HCT116 (cell line): ENCODE results near the gene TNXB. TPM values are rescaled to one million over a fixed set of nuclear protein-coding genes. Genes with fewer than 3 reads are reported as not detected.

Source experiments
- ATAC-seq: fragments of 200-7000 bp; cut with Tn5 transposase; 2 replicates; pipeline ENCODE4 v1.9.1; 2020; ENCODE audit warnings: mild to moderate bottlenecking, moderate library complexity
- BruUV-seq: library from RNA; stranded (reverse); fragments of 400-500 nt; replicated peaks from 2 replicates; lab custom pipeline; 2021; lab: Mats Ljungman, UMichigan
- CTCF ChIA-PET: fragments of 300-600 bp; sonication (Branson Sonifier 250); formaldehyde crosslinking; loops from one replicate; lab custom pipeline; 2021; ENCODE audit warnings: antibody characterized with exemption; lab: Charles Lee
- POLR2A ChIA-PET: fragments of 300-600, 350-600 bp; sonication (Branson Sonifier 250); formaldehyde crosslinking; loops from one replicate; lab custom pipeline; 2021; ENCODE audit warnings: antibody characterized with exemption; lab: Charles Lee
- RAD21 ChIA-PET, 2 experiments: fragments of 300-600 bp; sonication (Branson Sonifier 250); formaldehyde crosslinking; loops; one replicate each; lab custom pipeline; 2023; ENCODE audit warnings: low total read pairs in 2 of 2; ENCODE audit not compliant: uncharacterized antibody in 2 of 2, unreplicated experiment in 2 of 2, low non-redundant PET in 1 of 2; lab: Charles Lee
- DNase-seq: peaks from one replicate; pipeline ENCODE4 v3.0.0-alpha.2; 2010; ENCODE audit warnings: low read depth, low spot score
- H2AFZ ChIP-seq: fragments of 200-600 bp; shearing (Covaris generic), sonication (generic); 2 replicates; pipeline ENCODE4 v1.6.1; 2017; ENCODE audit warnings: low read depth, mixed run types, mixed read lengths, antibody characterized with exemption, low read length; ENCODE audit not compliant: poor library complexity, severe bottlenecking
- H3K27ac ChIP-seq: 2 replicates; pipeline ENCODE4 v1.5.1; 2012; ENCODE audit warnings: low read depth, low read length
- H3K27me3 ChIP-seq: fragments of 200-600 bp; sonication (generic); 2 replicates; pipeline ENCODE4 v1.6.1; 2016; ENCODE audit warnings: mixed run types, low read length, mixed read lengths; ENCODE audit not compliant: insufficient read depth
- H3K36me3 ChIP-seq, 2 experiments: fragments of 200-500 bp in 1 of 2; fragments of 200-600 bp in 1 of 2; sonication (Bioruptor generic) in 1 of 2; sonication (generic) in 1 of 2; 2 replicates each; pipeline versions ENCODE4 v1.5.1 to v1.6.1; 2014 to 2016; ENCODE audit warnings: low read length in 2 of 2, inconsistent platforms in 1 of 2, mixed read lengths in 1 of 2, mixed run types in 1 of 2; ENCODE audit not compliant: insufficient read depth in 2 of 2, control insufficient read depth in 1 of 2
- H3K4me1 ChIP-seq, 2 experiments: fragments of 200-600 bp in 1 of 2; sonication (generic) in 1 of 2; 2 replicates each; pipeline versions ENCODE4 v1.5.1 to v1.6.1; 2012 to 2017; ENCODE audit warnings: low read length in 2 of 2, inconsistent platforms in 1 of 2, mild to moderate bottlenecking in 1 of 2, mixed read lengths in 1 of 2, mixed run types in 1 of 2, moderate library complexity in 1 of 2; ENCODE audit not compliant: insufficient read depth in 2 of 2, control insufficient read depth in 1 of 2
- H3K4me2 ChIP-seq: fragments of 200-600 bp; sonication (generic); 2 replicates; pipeline ENCODE4 v1.6.1; 2017; ENCODE audit warnings: mixed run types, low read length, mixed read lengths
- H3K4me3 ChIP-seq, 2 experiments: fragments of 200-600 bp in 1 of 2; sonication (generic) in 1 of 2; replicated peaks in 1 of 2; 2 replicates each; pipeline ENCODE4 v1.5.1; 2011 to 2016; ENCODE audit warnings: low read length in 2 of 2, control low read depth in 1 of 2, low read depth in 1 of 2, mild to moderate bottlenecking in 1 of 2, mixed read lengths in 1 of 2, mixed run types in 1 of 2
- H3K79me2 ChIP-seq: fragments of 200-600 bp; sonication (generic); 2 replicates; pipeline ENCODE4 v1.6.1; 2017; ENCODE audit warnings: mild to moderate bottlenecking, mixed run types, low read length, moderate library complexity, mixed read lengths; ENCODE audit not compliant: insufficient read depth
- H3K9ac ChIP-seq: fragments of 200-600 bp; sonication (generic); 2 replicates; pipeline ENCODE4 v1.6.1; 2016; ENCODE audit warnings: low read length, mixed read lengths
- H3K9me2 ChIP-seq: fragments of 200-600 bp; sonication (generic), shearing (Covaris generic); 2 replicates; pipeline ENCODE4 v1.6.1; 2017; ENCODE audit warnings: mixed run types, mild to moderate bottlenecking, moderate library complexity; ENCODE audit not compliant: insufficient read depth
- H3K9me3 ChIP-seq, 2 experiments: fragments of 200-500 bp in 1 of 2; fragments of 200-600 bp in 1 of 2; sonication (Bioruptor generic) in 1 of 2; sonication (generic) in 1 of 2; 2 replicates each; pipeline ENCODE4 v1.6.1; 2014 to 2017; ENCODE audit warnings: low read length in 2 of 2, mixed read lengths in 2 of 2, inconsistent platforms in 1 of 2, low read depth in 1 of 2, mild to moderate bottlenecking in 1 of 2, mixed run types in 1 of 2, moderate library complexity in 1 of 2; ENCODE audit not compliant: control insufficient read depth in 1 of 2, insufficient read depth in 1 of 2
- H4K20me1 ChIP-seq: fragments of 200-600 bp; sonication (generic), shearing (Covaris generic); 2 replicates; pipeline ENCODE4 v1.6.1; 2017; ENCODE audit warnings: mixed run types, mild to moderate bottlenecking, moderate library complexity; ENCODE audit not compliant: insufficient read depth
- ATF3 ChIP-seq: IDR thresholded peaks from 2 replicates; pipeline ENCODE4 v1.6.1; 2012
- CBX3 ChIP-seq: IDR thresholded peaks from 2 replicates; pipeline ENCODE4 v1.6.1; 2012; ENCODE audit warnings: low read depth
- CEBPB ChIP-seq: IDR thresholded peaks from 2 replicates; pipeline ENCODE4 v1.6.1; 2012; ENCODE audit warnings: low read depth
- ELF1 ChIP-seq: IDR thresholded peaks from 2 replicates; pipeline ENCODE4 v1.6.1; 2012; ENCODE audit warnings: low read depth, borderline replicate concordance
- EZH2 ChIP-seq: fragments of 200-600 bp; sonication (generic); IDR thresholded peaks from 2 replicates; pipeline ENCODE4 v1.6.1; 2017; ENCODE audit warnings: antibody characterized with exemption, mixed run types
- EZH2phosphoT487 ChIP-seq: fragments of 200-600 bp; IDR thresholded peaks from 2 replicates; pipeline ENCODE4 v1.6.1; 2018; ENCODE audit warnings: antibody characterized with exemption, borderline replicate concordance
- FOSL1 ChIP-seq: IDR thresholded peaks from 2 replicates; pipeline ENCODE4 v1.6.1; 2012; ENCODE audit warnings: low read depth
- MAX ChIP-seq: IDR thresholded peaks from 2 replicates; pipeline ENCODE4 v1.6.1; 2012
- POLR2A ChIP-seq: IDR thresholded peaks from 2 replicates; pipeline ENCODE4 v1.7.0; 2011; ENCODE audit warnings: borderline replicate concordance; ENCODE audit not compliant: insufficient read depth, insufficient read length; ENCODE audit errors: extremely low read depth
- POLR2AphosphoS5 ChIP-seq: IDR thresholded peaks from 2 replicates; pipeline ENCODE4 v1.6.1; 2011; ENCODE audit warnings: mild to moderate bottlenecking, low read depth, low read length, moderate library complexity
- RAD21 ChIP-seq: IDR thresholded peaks from 2 replicates; pipeline ENCODE4 v1.6.1; 2012; ENCODE audit warnings: low read depth, mild to moderate bottlenecking
- SIN3A ChIP-seq: IDR thresholded peaks from 2 replicates; pipeline ENCODE4 v1.6.1; 2012; ENCODE audit warnings: low read depth
- SP1 ChIP-seq: IDR thresholded peaks from 2 replicates; pipeline ENCODE4 v1.6.1; 2012; ENCODE audit warnings: low read depth
- SRF ChIP-seq: IDR thresholded peaks from 2 replicates; pipeline ENCODE4 v1.6.1; 2012; ENCODE audit warnings: low read depth
- YY1 ChIP-seq: IDR thresholded peaks from 2 replicates; pipeline ENCODE4 v1.6.1; 2011; ENCODE audit warnings: low read length, low read depth, moderate library complexity, mild to moderate bottlenecking; ENCODE audit not compliant: insufficient replicate concordance; ENCODE audit errors: extremely low read depth
- ZFX ChIP-seq: fragments of 450-650 bp; IDR thresholded peaks from 2 replicates; pipeline ENCODE4 v1.6.1; 2017
- ZNF274 ChIP-seq: fragments of 200-500 bp; sonication (Bioruptor generic); IDR thresholded peaks from 2 replicates; pipeline ENCODE4 v1.6.1; 2014; ENCODE audit warnings: mild to moderate bottlenecking, low read depth, low read length, inconsistent platforms
- intact Hi-C: fragments of 100-400 bp; cut with micrococcal nuclease; formaldehyde crosslinking; loops from 2 replicates; pipeline ENCODE4 v1.10.0; 2022
- total RNA-seq: library from RNA; stranded (reverse); gene quantifications from one replicate; pipeline ENCODE4 v1.2.1, GENCODE V29; 2021; ENCODE audit not compliant: unreplicated experiment
- TF ChIP-seq, protein P1 (sequence below), 3 experiments: fragments of 200-600 bp in 1 of 3; sonication (generic) in 1 of 3; IDR thresholded peaks in 2 of 3; conservative IDR thresholded peaks in 1 of 3; 2 replicates each; pipeline ENCODE4 v1.5.1; 2012 to 2017; ENCODE audit warnings: low read depth in 2 of 3, low read length in 2 of 3, antibody characterized with exemption in 1 of 3, borderline replicate concordance in 1 of 3, control low read depth in 1 of 3, mild to moderate bottlenecking in 1 of 3, mixed read lengths in 1 of 3, mixed run types in 1 of 3, moderate library complexity in 1 of 3; ENCODE audit not compliant: insufficient read depth in 1 of 3
- TF ChIP-seq, protein P2 (sequence below): IDR thresholded peaks from 2 replicates; pipeline ENCODE4 v1.6.1; 2012; ENCODE audit warnings: low read depth

The TNXB gene
- total RNA-seq, 1 experiment from 2014 or later = 8.5 TPM

DNA sequence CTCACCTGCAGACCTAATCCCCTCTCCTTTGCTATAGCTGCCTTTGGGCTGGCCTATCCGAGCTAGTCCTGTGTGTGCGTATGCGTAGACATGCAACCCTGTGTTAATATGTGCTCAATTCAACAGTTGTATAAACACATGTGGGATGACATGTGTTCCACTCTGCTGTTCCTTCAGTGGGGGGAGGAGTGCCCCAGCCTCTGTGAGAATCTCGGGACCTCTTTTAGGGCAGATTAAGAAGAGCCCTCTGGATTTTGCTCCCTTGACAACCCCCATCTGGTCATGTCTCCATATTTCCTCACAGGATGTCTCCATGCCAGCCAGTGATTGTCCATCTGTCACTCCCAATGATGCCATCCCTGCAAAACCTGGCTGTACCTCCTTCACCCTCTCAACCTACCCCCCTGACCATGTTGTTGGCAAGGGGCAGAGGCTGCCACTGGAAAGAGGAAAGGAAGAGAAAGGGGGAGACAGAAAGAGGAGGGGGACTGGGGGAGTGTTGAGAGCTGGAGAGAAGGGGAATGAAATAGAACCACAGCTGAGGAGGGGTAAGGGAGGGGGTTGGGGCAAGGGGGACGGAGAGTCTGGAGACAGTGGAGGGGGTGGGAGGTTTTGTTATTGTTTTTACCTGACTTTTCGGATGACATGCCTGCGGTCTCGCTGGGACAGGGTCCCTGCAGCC lies 42.2 kb upstream of the TNXB start (continued):
- TF ChIP-seq YY1 = no peak

- intact Hi-C loops = no loop called here
- no peak overlapping the region for H3K27ac ChIP-seq
- H4K20me1 ChIP-seq = no peaks in the 10 kb centered on the region
- CTCF ChIA-PET = no interaction called here
- TF ChIP-seq ELF1 = no peak
- no peak for TF ChIP-seq POLR2AphosphoS5
- TF ChIP-seq MAX = no peak
- TF ChIP-seq CEBPB = no peak
- no peak for TF ChIP-seq POLR2A
- TF ChIP-seq SIN3A = no peak
- TF ChIP-seq RAD21 = no peak
- TF ChIP-seq CBX3 = no peak
- no peak for TF ChIP-seq EZH2
- no peak for TF ChIP-seq ATF3
- no peak for TF ChIP-seq ZFX
- TF ChIP-seq EZH2phosphoT487 = no peak
- no peak for TF ChIP-seq YY1
- TF ChIP-seq FOSL1 = no peak
- no peak for TF ChIP-seq ZNF274
- TF ChIP-seq, protein P1, sequence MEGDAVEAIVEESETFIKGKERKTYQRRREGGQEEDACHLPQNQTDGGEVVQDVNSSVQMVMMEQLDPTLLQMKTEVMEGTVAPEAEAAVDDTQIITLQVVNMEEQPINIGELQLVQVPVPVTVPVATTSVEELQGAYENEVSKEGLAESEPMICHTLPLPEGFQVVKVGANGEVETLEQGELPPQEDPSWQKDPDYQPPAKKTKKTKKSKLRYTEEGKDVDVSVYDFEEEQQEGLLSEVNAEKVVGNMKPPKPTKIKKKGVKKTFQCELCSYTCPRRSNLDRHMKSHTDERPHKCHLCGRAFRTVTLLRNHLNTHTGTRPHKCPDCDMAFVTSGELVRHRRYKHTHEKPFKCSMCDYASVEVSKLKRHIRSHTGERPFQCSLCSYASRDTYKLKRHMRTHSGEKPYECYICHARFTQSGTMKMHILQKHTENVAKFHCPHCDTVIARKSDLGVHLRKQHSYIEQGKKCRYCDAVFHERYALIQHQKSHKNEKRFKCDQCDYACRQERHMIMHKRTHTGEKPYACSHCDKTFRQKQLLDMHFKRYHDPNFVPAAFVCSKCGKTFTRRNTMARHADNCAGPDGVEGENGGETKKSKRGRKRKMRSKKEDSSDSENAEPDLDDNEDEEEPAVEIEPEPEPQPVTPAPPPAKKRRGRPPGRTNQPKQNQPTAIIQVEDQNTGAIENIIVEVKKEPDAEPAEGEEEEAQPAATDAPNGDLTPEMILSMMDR (IDR thresholded peaks at IDR 0.05 in 2 of 3, conservative IDR thresholded peaks at IDR 0.05 in 1 of 3; ENCODE audit: borderline replicate concordance in 1 of 3, insufficient read depth in 1 of 3, low read depth in 2 of 3, low read length in 2 of 3) = no peak
- TF ChIP-seq SP1 = no peak
- no peak for TF ChIP-seq SRF
- TF ChIP-seq, protein P2, sequence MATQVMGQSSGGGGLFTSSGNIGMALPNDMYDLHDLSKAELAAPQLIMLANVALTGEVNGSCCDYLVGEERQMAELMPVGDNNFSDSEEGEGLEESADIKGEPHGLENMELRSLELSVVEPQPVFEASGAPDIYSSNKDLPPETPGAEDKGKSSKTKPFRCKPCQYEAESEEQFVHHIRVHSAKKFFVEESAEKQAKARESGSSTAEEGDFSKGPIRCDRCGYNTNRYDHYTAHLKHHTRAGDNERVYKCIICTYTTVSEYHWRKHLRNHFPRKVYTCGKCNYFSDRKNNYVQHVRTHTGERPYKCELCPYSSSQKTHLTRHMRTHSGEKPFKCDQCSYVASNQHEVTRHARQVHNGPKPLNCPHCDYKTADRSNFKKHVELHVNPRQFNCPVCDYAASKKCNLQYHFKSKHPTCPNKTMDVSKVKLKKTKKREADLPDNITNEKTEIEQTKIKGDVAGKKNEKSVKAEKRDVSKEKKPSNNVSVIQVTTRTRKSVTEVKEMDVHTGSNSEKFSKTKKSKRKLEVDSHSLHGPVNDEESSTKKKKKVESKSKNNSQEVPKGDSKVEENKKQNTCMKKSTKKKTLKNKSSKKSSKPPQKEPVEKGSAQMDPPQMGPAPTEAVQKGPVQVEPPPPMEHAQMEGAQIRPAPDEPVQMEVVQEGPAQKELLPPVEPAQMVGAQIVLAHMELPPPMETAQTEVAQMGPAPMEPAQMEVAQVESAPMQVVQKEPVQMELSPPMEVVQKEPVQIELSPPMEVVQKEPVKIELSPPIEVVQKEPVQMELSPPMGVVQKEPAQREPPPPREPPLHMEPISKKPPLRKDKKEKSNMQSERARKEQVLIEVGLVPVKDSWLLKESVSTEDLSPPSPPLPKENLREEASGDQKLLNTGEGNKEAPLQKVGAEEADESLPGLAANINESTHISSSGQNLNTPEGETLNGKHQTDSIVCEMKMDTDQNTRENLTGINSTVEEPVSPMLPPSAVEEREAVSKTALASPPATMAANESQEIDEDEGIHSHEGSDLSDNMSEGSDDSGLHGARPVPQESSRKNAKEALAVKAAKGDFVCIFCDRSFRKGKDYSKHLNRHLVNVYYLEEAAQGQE = no peak
- peaks cover 11% of the 10 kb centered on the region for H3K79me2 ChIP-seq
- peaks cover 12 to 22% of the 10 kb centered on the region in 2 experiments for H3K4me1 ChIP-seq
- H3K4me2 ChIP-seq = no peak overlapping the region
- no peaks in the 10 kb centered on the region for H3K36me3 ChIP-seq
- no peak for DNase-seq
- H3K9me2 ChIP-seq = no peaks in the 10 kb centered on the region
- H3K27me3 ChIP-seq = no peaks in the 10 kb centered on the region
- no peak overlapping the region for H2AFZ ChIP-seq
- ATAC-seq = no peak
- no peak overlapping the region for H3K9ac ChIP-seq
- POLR2A ChIA-PET = interaction anchor here (0.7 kb wide), 1 partner anchor 21 kb away, joined by 3 read pairs; no protein-coding TSS in a partner anchor
- no TSS peak for BruUV-seq
- H3K4me3 ChIP-seq = no peak overlapping the region
- RAD21 ChIA-PET = no interaction called here
- no peaks in the 10 kb centered on the region for H3K9me3 ChIP-seq
Measured at GRCh38 chr6:32149932-32150870, 41.1 kb upstream of the TNXB start.
